Left lung (tissue), 10 donors: ENCODE data around the gene PDIK1L. TPM values are rescaled to one million over a fixed set of nuclear protein-coding genes. Genes with fewer than 3 reads are reported as not detected.
"Not testable (repeated sequence)": the region's sequence is repeated elsewhere in the genome, so short reads cannot be mapped to it uniquely, and the experiment has no call there.

ENCODE experiments used
- ATAC-seq: fragments of 200-7000 bp; cut with Tn5 transposase; one replicate; pipeline ENCODE4 v1.9.1; 2020; ENCODE audit warnings: moderate library complexity
- DNase-seq, 4 donors: peaks; one replicate each; pipeline ENCODE4 v3.0.0-alpha.2; 2013 to 2020
- H3K27ac ChIP-seq, 2 donors: fragments of 200-600 bp; sonication (generic) in 1 of 2; one replicate each; pipeline versions ENCODE4 v1.5.0 to v1.8.0; 2020 to 2021
- H3K27me3 ChIP-seq, 2 donors: fragments of 200-600 bp; sonication (generic) in 1 of 2; one replicate each; pipeline versions ENCODE4 v1.5.0 to v1.8.0; 2020 to 2021
- H3K36me3 ChIP-seq, 2 donors: fragments of 200-600 bp; sonication (generic) in 1 of 2; one replicate each; pipeline versions ENCODE4 v1.5.0 to v1.8.0; 2020 to 2021
- H3K4me1 ChIP-seq, 2 donors: fragments of 200-600 bp; one replicate each; pipeline ENCODE4 v1.8.0; 2021
- H3K4me3 ChIP-seq, 2 donors: fragments of 200-600 bp; sonication (generic) in 1 of 2; one replicate each; pipeline versions ENCODE4 v1.5.0 to v1.8.0; 2020 to 2021; ENCODE audit warnings: mild to moderate bottlenecking in 1 of 2
- H3K9me3 ChIP-seq, 2 donors: fragments of 200-600 bp; sonication (generic) in 1 of 2; one replicate each; pipeline versions ENCODE4 v1.5.0 to v1.8.0; 2020 to 2021
- CTCF ChIP-seq, 2 donors: fragments of 200-600 bp; sonication (generic) in 1 of 2; IDR thresholded peaks; one replicate each; pipeline versions ENCODE4 v1.5.0 to v1.8.0; 2021; ENCODE audit warnings: antibody characterized with exemption in 2 of 2
- intact Hi-C, 2 donors: fragments of 100-400 bp; cut with DNase I; formaldehyde crosslinking; loops; one replicate each; pipeline versions ENCODE4 v1.11.2 to v1.14.2; 2022
- polyA plus RNA-seq, 6 donors: library from polyadenylated mRNA; unstranded; fragments of 120-200 nt; gene quantifications; one replicate each; pipeline ENCODE4 v1.2.1, GENCODE V29; 2013; ENCODE audit not compliant: insufficient read length in 6 of 6
- total RNA-seq, 2 donors: library from RNA; stranded (reverse); fragmentation: NEBNext Ultra II Directional; extraction: Animal tissue kit (Norgen Biotek cat#: 25700); gene quantifications; one replicate each; pipeline ENCODE4 v1.2.1, GENCODE V29; 2021
- donor health status: DM: no; HTN: yes; CAD: no.
- donor health status: DM: no; HTN: no; CAD: no.

Gene PDIK1L
- total and polyA plus RNA-seq, 8 donors = 7.0 to 26.0 (median 22.2) TPM

- peaks cover 0 to 36% of the 10 kb centered on the region in 2 donors for H3K27me3 ChIP-seq
- no peak overlapping the region for H3K4me3 ChIP-seq
- no peaks in the 10 kb centered on the region for H3K36me3 ChIP-seq
- DNase-seq (no peak), ATAC-seq (no peak)
- peaks cover 0 to 7% of the 10 kb centered on the region in 2 donors for H3K4me1 ChIP-seq
- no peaks in the 10 kb centered on the region for H3K9me3 ChIP-seq
- TF ChIP-seq CTCF (IDR thresholded peaks at IDR 0.05) = no peak
- H3K27ac ChIP-seq = no peak overlapping the region
- intact Hi-C loops = no loop called here
Measured at GRCh38 chr1:26094677-26095383, 16.8 kb upstream of the PDIK1L start.

DNA sequence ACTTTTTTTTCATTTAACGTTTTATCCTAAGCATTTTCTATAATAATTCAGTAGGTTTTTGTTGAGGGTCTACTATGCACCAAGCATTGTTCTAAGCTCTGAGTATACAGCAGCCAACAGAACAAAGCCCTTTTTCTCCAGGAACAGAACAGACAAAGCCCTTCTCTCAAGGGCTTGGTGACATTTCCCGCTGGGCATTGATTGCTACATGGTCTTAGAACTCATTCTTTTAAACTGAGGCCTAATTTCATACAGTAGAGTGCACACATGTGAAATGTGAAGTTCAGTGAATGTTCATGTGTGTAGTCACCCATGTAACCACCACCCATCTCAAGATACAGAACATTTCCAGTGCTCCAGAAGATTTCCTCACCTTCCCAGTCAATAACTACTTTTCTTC, 15.2 kb upstream of the PDIK1L start:
- no peaks in the 10 kb centered on the region for H3K36me3 ChIP-seq
- peaks cover 0 to 7% of the 10 kb centered on the region in 2 donors for H3K4me1 ChIP-seq
- DNase-seq (no peak), ATAC-seq (no peak)
- no peak overlapping the region for H3K27ac ChIP-seq
- no peaks in the 10 kb centered on the region for H3K9me3 ChIP-seq
- H3K4me3 ChIP-seq = no peak overlapping the region
- peaks cover 0 to 21% of the 10 kb centered on the region in 2 donors for H3K27me3 ChIP-seq
- intact Hi-C loops = no loop called here
- TF ChIP-seq CTCF (IDR thresholded peaks at IDR 0.05) = no peak

- H3K4me3 ChIP-seq = no peak overlapping the region
- no peak for TF ChIP-seq CTCF (IDR thresholded peaks at IDR 0.05)
- no peak overlapping the region for H3K27ac ChIP-seq
- intact Hi-C loops = no loop called here
- no peak for ATAC-seq
- H3K9me3 ChIP-seq = no peaks in the 10 kb centered on the region
- no peaks in the 10 kb centered on the region for H3K36me3 ChIP-seq
- H3K4me1 ChIP-seq = peaks cover 0 to 7% of the 10 kb centered on the region in 2 donors
- DNase-seq = no peak
- H3K27me3 ChIP-seq = peaks cover 0 to 10% of the 10 kb centered on the region in 2 donors
Measured at GRCh38 chr1:26097696-26098095, 13.9 kb upstream of the PDIK1L start.

DNA sequence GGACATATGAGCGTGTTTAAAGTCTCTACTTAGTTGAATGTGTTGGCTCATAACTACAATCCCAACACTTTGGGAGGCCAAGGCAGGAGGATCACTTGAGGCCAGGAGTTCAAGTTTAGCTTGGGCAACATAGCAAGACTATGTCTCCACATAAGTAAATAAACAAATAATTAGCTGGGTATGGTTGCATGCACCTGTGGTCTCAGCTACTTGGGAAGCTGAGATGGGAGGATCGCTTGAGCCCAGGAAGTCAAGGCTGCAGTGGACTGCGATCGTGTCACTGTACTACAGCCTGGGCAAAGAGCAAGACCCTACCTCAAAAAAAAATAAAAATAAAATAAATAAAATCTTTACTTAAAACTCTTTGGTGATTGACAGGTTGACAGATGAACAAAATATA, 13.0 kb upstream of the PDIK1L start:
- no peak overlapping the region for H3K27ac ChIP-seq
- peaks cover 0 to 7% of the 10 kb centered on the region in 2 donors for H3K4me1 ChIP-seq
- ATAC-seq = no peak
- H3K36me3 ChIP-seq = no peaks in the 10 kb centered on the region
- H3K4me3 ChIP-seq = no peak overlapping the region
- intact Hi-C loops = no loop called here
- H3K9me3 ChIP-seq = no peaks in the 10 kb centered on the region
- H3K27me3 ChIP-seq = peaks cover 0 to 5% of the 10 kb centered on the region in 2 donors
- no peak for DNase-seq
- no peak for TF ChIP-seq CTCF (IDR thresholded peaks at IDR 0.05)

DNA sequence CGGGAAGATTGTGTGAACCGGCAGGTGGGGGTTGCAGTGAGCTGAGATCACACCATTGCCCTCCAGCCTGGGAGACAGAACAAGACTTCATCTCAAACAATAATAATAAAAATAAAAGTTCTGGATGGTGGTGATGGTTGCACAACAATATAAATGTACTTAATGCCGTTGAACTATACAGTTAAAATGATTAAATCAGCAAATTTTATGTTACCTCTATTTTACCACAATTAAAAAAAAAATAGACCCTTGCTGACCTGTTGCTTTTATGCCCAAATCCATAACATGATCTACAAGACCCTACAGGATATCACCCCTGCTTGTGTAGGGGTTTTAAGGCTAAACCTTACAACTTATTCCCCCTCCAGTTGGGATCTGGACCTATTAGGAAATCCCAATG, 11.8 kb upstream of the PDIK1L start:
- ATAC-seq (no peak), DNase-seq (no peak)
- Histone ChIP-seq H3K4me1 (peaks cover 0 to 7% of the 10 kb centered on the region in 2 donors), H3K27ac (no peak overlapping the region), H3K9me3 (no peaks in the 10 kb centered on the region), H3K4me3 (no peak overlapping the region), H3K36me3 (no peaks in the 10 kb centered on the region), H3K27me3 (no peaks in the 10 kb centered on the region)
- intact Hi-C loops = loop anchor here in 1 of 2 donors (5.0 kb wide), 1 partner anchor 48 kb away; no protein-coding TSS in a partner anchor
- no peak for TF ChIP-seq CTCF (IDR thresholded peaks at IDR 0.05)

GRCh38 chr1:26100204-26100603, 11.4 kb upstream of the PDIK1L start:
- intact Hi-C loops = loop anchor here in 1 of 2 donors (5.0 kb wide), 1 partner anchor 47 kb away; no protein-coding TSS in a partner anchor
- not testable (repeated sequence) for DNase-seq, H3K27me3 ChIP-seq, ATAC-seq, H3K9me3 ChIP-seq, H3K27ac ChIP-seq, H3K4me1 ChIP-seq, H3K36me3 ChIP-seq, H3K4me3 ChIP-seq
